Upper lobe of left lung (tissue), 4 donors: ENCODE data around the gene ABAT.

Source experiments
- CTCF ChIP-seq, 6 experiments: fragments of 450-650 bp in 4 of 6; fragments of 200-600 bp in 2 of 6; sonication (generic) in 2 of 6; IDR thresholded peaks; one replicate each; pipeline ENCODE4 v1.5.1; 2016 to 2019; ENCODE audit warnings: antibody characterized with exemption in 6 of 6
- EP300 ChIP-seq, 4 donors: sonication (generic); formaldehyde crosslinking; IDR thresholded peaks; one replicate each; pipeline ENCODE4 v1.5.1; 2017; ENCODE audit warnings: antibody characterized with exemption in 4 of 4, control low read depth in 2 of 4
- POLR2A ChIP-seq, 4 donors: fragments of 450-650 bp; IDR thresholded peaks; one replicate each; pipeline ENCODE4 v1.5.1; 2016 to 2017; ENCODE audit warnings: antibody characterized with exemption in 4 of 4, mild to moderate bottlenecking in 2 of 4

GRCh38 chr16:8767176-8767575 is 92.8 kb downstream of the ABAT start:
- TF ChIP-seq CTCF (IDR thresholded peaks at IDR 0.05) (no peak), POLR2A (IDR thresholded peaks at IDR 0.05) (no peak), EP300 (IDR thresholded peaks at IDR 0.05) (no peak)
